SK-N-SH treated with all-trans-retinoic acid at 6 μM for 48 hours (cell line): ENCODE data around the gene OR13F1.

Experiments used
- ATAC-seq: fragments of 200-7000 bp; cut with Tn5 transposase; 3 replicates; pipeline ENCODE4 v1.9.1; 2020; ENCODE audit warnings: mild to moderate bottlenecking, moderate library complexity
- ARNTL ChIP-seq: fragments of 450-650 bp; formaldehyde crosslinking; IDR thresholded peaks from 2 replicates; pipeline ENCODE4 v1.5.0; 2020; ENCODE audit warnings: low read depth, mild to moderate bottlenecking, moderate library complexity, borderline replicate concordance
- BACH2 ChIP-seq: fragments of 250-450 bp; sonication (Bioruptor Pico); IDR thresholded peaks from 2 replicates; pipeline ENCODE4 v1.9.0; 2021; ENCODE audit warnings: mild to moderate bottlenecking, borderline replicate concordance
- CREB5 ChIP-seq: fragments of 250-450 bp; sonication (Bioruptor Pico); IDR thresholded peaks from 2 replicates; pipeline ENCODE4 v1.5.1; 2020; ENCODE audit warnings: low read depth, mild to moderate bottlenecking, moderate library complexity
- CSDC2 ChIP-seq: fragments of 250-450 bp; sonication (Bioruptor Pico); IDR thresholded peaks from 2 replicates; pipeline ENCODE4 v1.5.0; 2020; ENCODE audit warnings: mild to moderate bottlenecking, moderate library complexity
- CSRNP3 ChIP-seq: fragments of 250-450 bp; sonication (Bioruptor Pico); IDR thresholded peaks from 2 replicates; pipeline ENCODE4 v1.5.1; 2021; ENCODE audit warnings: mild to moderate bottlenecking, moderate library complexity
- ESRRG ChIP-seq: fragments of 250-450 bp; sonication (Bioruptor Pico); IDR thresholded peaks from 2 replicates; pipeline ENCODE4 v1.6.1; 2021; ENCODE audit warnings: mild to moderate bottlenecking
- GLIS3 ChIP-seq: fragments of 250-450 bp; sonication (Bioruptor Pico); IDR thresholded peaks from 2 replicates; pipeline ENCODE4 v1.5.0; 2020; ENCODE audit warnings: mild to moderate bottlenecking, moderate library complexity
- OSR1 ChIP-seq: fragments of 250-450 bp; sonication (Bioruptor Pico); IDR thresholded peaks from 2 replicates; pipeline ENCODE4 v1.8.0; 2022; ENCODE audit warnings: moderate library complexity, mild to moderate bottlenecking, inconsistent platforms
- PATZ1 ChIP-seq: fragments of 250-450 bp; sonication (Bioruptor Pico); IDR thresholded peaks from 2 replicates; pipeline ENCODE4 v1.8.0; 2020; ENCODE audit warnings: mild to moderate bottlenecking, moderate library complexity, borderline replicate concordance
- POU6F1 ChIP-seq: fragments of 250-450 bp; sonication (Bioruptor Pico); IDR thresholded peaks from 2 replicates; pipeline ENCODE4 v1.8.0; 2021; ENCODE audit warnings: low read depth, mild to moderate bottlenecking, moderate library complexity, borderline replicate concordance
- PPARA ChIP-seq: fragments of 250-450 bp; sonication (Bioruptor Pico); IDR thresholded peaks from 2 replicates; pipeline ENCODE4 v1.5.0; 2020; ENCODE audit warnings: mild to moderate bottlenecking, borderline replicate concordance
- RARB ChIP-seq: fragments of 250-450 bp; sonication (Bioruptor Pico); IDR thresholded peaks from 2 replicates; pipeline ENCODE4 v1.8.0; 2021; ENCODE audit warnings: mild to moderate bottlenecking, moderate library complexity
- SNAI2 ChIP-seq: fragments of 250-450 bp; sonication (Bioruptor Pico); IDR thresholded peaks from 2 replicates; pipeline ENCODE4 v1.5.0; 2020; ENCODE audit warnings: mild to moderate bottlenecking, moderate library complexity
- TCF4 ChIP-seq: fragments of 250-450 bp; sonication (Bioruptor Pico); IDR thresholded peaks from 2 replicates; pipeline ENCODE4 v1.8.0; 2021; ENCODE audit warnings: mild to moderate bottlenecking, moderate library complexity, borderline replicate concordance
- TOX ChIP-seq: fragments of 250-450 bp; sonication (Bioruptor Pico); IDR thresholded peaks from 2 replicates; pipeline ENCODE4 v1.8.0; 2021; ENCODE audit warnings: mild to moderate bottlenecking, moderate library complexity, borderline replicate concordance
- TSHZ2 ChIP-seq: fragments of 250-450 bp; sonication (Bioruptor Pico); IDR thresholded peaks from 2 replicates; pipeline ENCODE4 v1.5.0; 2020; ENCODE audit warnings: mild to moderate bottlenecking, moderate library complexity
- ZC3H10 ChIP-seq: fragments of 250-450 bp; sonication (Bioruptor Pico); IDR thresholded peaks from 2 replicates; pipeline ENCODE4 v1.5.1; 2021; ENCODE audit warnings: mild to moderate bottlenecking, moderate library complexity
- ZFP3 ChIP-seq: fragments of 250-450 bp; sonication (Bioruptor Pico); IDR thresholded peaks from 2 replicates; pipeline ENCODE4 v1.5.0; 2020; ENCODE audit warnings: mild to moderate bottlenecking, moderate library complexity
- ZFP30 ChIP-seq: fragments of 450-650 bp; formaldehyde crosslinking; IDR thresholded peaks from 2 replicates; pipeline ENCODE4 v1.5.0; 2022; ENCODE audit warnings: mild to moderate bottlenecking, moderate library complexity
- ZNF565 ChIP-seq: fragments of 450-650 bp; formaldehyde crosslinking; conservative IDR thresholded peaks from 2 replicates; pipeline ENCODE4 v1.5.0; 2020; ENCODE audit warnings: low read depth, mild to moderate bottlenecking, moderate library complexity
- ZNF70 ChIP-seq: fragments of 450-650 bp; formaldehyde crosslinking; IDR thresholded peaks from 2 replicates; pipeline ENCODE4 v1.5.0; 2020; ENCODE audit warnings: mild to moderate bottlenecking, moderate library complexity
- ZNF8 ChIP-seq: fragments of 450-650 bp; formaldehyde crosslinking; IDR thresholded peaks from 2 replicates; pipeline ENCODE4 v1.5.0; 2020; ENCODE audit warnings: mild to moderate bottlenecking, moderate library complexity

The OR13F1 gene

GRCh38 chr9:104503963-104504362 lies at the start of gene OR13F1:
Gene OR13F1 (plus strand): TSS chr9:104504263. CDS start chr9:104504263, 0 bp downstream.
- TF ChIP-seq CSRNP3 (CRISPR knock-in tag) (no peak), TOX (CRISPR knock-in tag) (no peak)
- TF ChIP-seq, all 23 proteins: peak for 0
- ATAC-seq = no peak

GRCh38 chr9:104456831-104457230 lies 47.2 kb upstream of the OR13F1 start:
- no peak for TF ChIP-seq CSDC2 (CRISPR knock-in tag)
- no peak for TF ChIP-seq RARB (CRISPR knock-in tag)
- no peak for TF ChIP-seq ZC3H10 (CRISPR knock-in tag)
- TF ChIP-seq ZNF70 (CRISPR knock-in tag) = no peak
- no peak for TF ChIP-seq ZNF565 (CRISPR knock-in tag)
- no peak for TF ChIP-seq SNAI2 (CRISPR knock-in tag)
- no peak for TF ChIP-seq CREB5 (CRISPR knock-in tag)
- TF ChIP-seq OSR1 (CRISPR knock-in tag) = no peak
- no peak for TF ChIP-seq ZFP30 (CRISPR knock-in tag)
- no peak for TF ChIP-seq GLIS3
- no peak for TF ChIP-seq POU6F1 (CRISPR knock-in tag)
- no peak for TF ChIP-seq ESRRG (CRISPR knock-in tag)
- no peak for TF ChIP-seq TOX (CRISPR knock-in tag)
- no peak for TF ChIP-seq PATZ1 (CRISPR knock-in tag)
- no peak for TF ChIP-seq BACH2 (CRISPR knock-in tag)
- TF ChIP-seq ZFP3 = no peak
- TF ChIP-seq ZNF8 (CRISPR knock-in tag) = no peak
- TF ChIP-seq PPARA (CRISPR knock-in tag) = no peak
- no peak for TF ChIP-seq TCF4
- no peak for TF ChIP-seq TSHZ2
- no peak for ATAC-seq

- no peak for ATAC-seq
- TF ChIP-seq ESRRG (CRISPR knock-in tag) (no peak), ZC3H10 (CRISPR knock-in tag) (no peak), ZFP30 (CRISPR knock-in tag) (no peak)
These were observed 40.2 kb upstream of the OR13F1 start for GRCh38 chr9:104463864-104464263.

GRCh38 chr9:104468261-104468660 lies 35.8 kb upstream of the OR13F1 start:
- TF ChIP-seq TOX (CRISPR knock-in tag) (no peak), TSHZ2 (no peak), ZNF8 (CRISPR knock-in tag) (no peak), OSR1 (CRISPR knock-in tag) (no peak), ZFP3 (no peak), ARNTL (CRISPR knock-in tag) (no peak), ZNF70 (CRISPR knock-in tag) (no peak)
- ATAC-seq = no peak
